ENCODE results near the gene SREBF2. TPM values are rescaled to one million over a fixed set of nuclear protein-coding genes. Genes with fewer than 3 reads are reported as not detected.
A peak's percentile ranks its signal among the peaks of the same experiment; 100 is the strongest.

SREBF2 gene
- total and polyA plus RNA-seq, 9 of the 15 experiments (the other 6 are each of a cell fraction or from before 2014, with no cell fraction given): 1.1 to 84.2 (median 26.9) TPM

- intact Hi-C loops (cut with micrococcal nuclease) (loop anchor here (2.0 kb wide), 1 partner anchor 54 kb away; no protein-coding TSS in a partner anchor), in situ Hi-C loops (cut with MboI) (no loop called here)
- Histone ChIP-seq H3K27ac (ENCODE audit: extremely low read depth, low read depth, low read length) (peak within 1 kb of the TSS; percentile 77), H3K4me2 (ENCODE audit: insufficient read depth, low read length) (peak within 1 kb of the TSS; percentile 91), H3K9ac (ENCODE audit: insufficient read depth in 1 of 2, low read depth in 2 of 2, low read length in 2 of 2) (peak within 1 kb of the TSS; percentile 84 to 99), H4K20me1 (replicated peaks; ENCODE audit: control insufficient read depth, insufficient read depth, low read length) (no peaks in the 10 kb centered on the region), H3K36me3 (ENCODE audit: control insufficient read depth, insufficient read depth, low read length) (no peaks in the 10 kb centered on the region), H2AFZ (ENCODE audit: low read depth, low read length) (peak within 1 kb of the TSS; percentile 94), H3K27me3 (ENCODE audit: control insufficient read depth in 2 of 2, insufficient read depth in 2 of 2, low read length in 2 of 2) (no peaks in the 10 kb centered on the region), H3K4me3 (peak within 1 kb of the TSS; percentile 78), H3K9me3 (replicated peaks; ENCODE audit: control insufficient read depth, insufficient read depth, low read depth, low read length) (no peaks in the 10 kb centered on the region), H3K79me2 (ENCODE audit: control insufficient read depth, insufficient read depth, low read length) (peaks cover 25% of the 10 kb centered on the region), H3K9me1 (ENCODE audit: control insufficient read depth, insufficient read depth, low read length) (no peaks in the 10 kb centered on the region), H3K4me1 (replicated peaks in 1 of 2; ENCODE audit: control insufficient read depth in 2 of 2, insufficient read depth in 2 of 2, low read length in 2 of 2) (peaks cover 13 to 20% of the 10 kb centered on the region in 2 experiments; a peak in 4 of 5 replicates)
- CTCF ChIA-PET (ENCODE audit: low intra/inter-chr PET ratio): no interaction called here
- no TSS peak for BruUV-seq (replicated peaks)
- DNase-seq (ENCODE audit: extremely low read depth in 1 of 4, low spot score in 3 of 4): peak; percentile 87 to 93 (median 92)
- ATAC-seq: peak; percentile 99
- peak; percentile 77 for FAIRE-seq
- WGBS (ENCODE audit: insufficient coverage, low coverage, missing lambda C conversion rate): 2% methylated on average over 38 of the region's 52 CpGs
- POLR2A ChIA-PET: interaction anchor here (0.6 to 2.2 kb wide), 16 partner anchors 8 to 165 kb away, joined by 3 to 10 read pairs (median 4); partner anchors contain the start of gene CENPM
- TF ChIP-seq ATF7 (IDR thresholded peaks at IDR 0.05): 0 out of 2 replicates have a peak, but pooled peaks have one; percentile 33
- no peak for TF ChIP-seq ASH1L (IDR thresholded peaks at IDR 0.05; ENCODE audit: borderline replicate concordance, low read depth, partially characterized antibody)
- peak; percentile 78 for TF ChIP-seq TAF9B (IDR thresholded peaks at IDR 0.05; ENCODE audit: partially characterized antibody)
- peak; percentile 79 for TF ChIP-seq SUPT5H (IDR thresholded peaks at IDR 0.05)
- no peak for TF ChIP-seq TRIM28 (IDR thresholded peaks at IDR 0.05)
- peak; percentile 91 for TF ChIP-seq GABPA (tag; conservative IDR thresholded peaks at IDR 0.05; ENCODE audit: low read depth)
- peak; percentile 35; the same call in 1 of the 2 replicates for TF ChIP-seq JUND (IDR thresholded peaks at IDR 0.05; ENCODE audit: borderline replicate concordance, low read depth, low read length)
- no peak for TF ChIP-seq JUND (tag; IDR thresholded peaks at IDR 0.05; ENCODE audit: borderline replicate concordance, low read depth, low read length)
- no peak for TF ChIP-seq ZNF398 (CRISPR knock-in tag; IDR thresholded peaks at IDR 0.05)
- TF ChIP-seq ZKSCAN1 (IDR thresholded peaks at IDR 0.05; ENCODE audit: low read depth, low read length): no peak
- TF ChIP-seq NFYB (IDR thresholded peaks at IDR 0.05; ENCODE audit: extremely low read depth, insufficient read length): peak; percentile 66
- no peak for TF ChIP-seq KHSRP (IDR thresholded peaks at IDR 0.05)
- no peak for TF ChIP-seq POLR2AphosphoS2 (IDR thresholded peaks at IDR 0.05; ENCODE audit: low read length)
- TF ChIP-seq, protein P1, sequence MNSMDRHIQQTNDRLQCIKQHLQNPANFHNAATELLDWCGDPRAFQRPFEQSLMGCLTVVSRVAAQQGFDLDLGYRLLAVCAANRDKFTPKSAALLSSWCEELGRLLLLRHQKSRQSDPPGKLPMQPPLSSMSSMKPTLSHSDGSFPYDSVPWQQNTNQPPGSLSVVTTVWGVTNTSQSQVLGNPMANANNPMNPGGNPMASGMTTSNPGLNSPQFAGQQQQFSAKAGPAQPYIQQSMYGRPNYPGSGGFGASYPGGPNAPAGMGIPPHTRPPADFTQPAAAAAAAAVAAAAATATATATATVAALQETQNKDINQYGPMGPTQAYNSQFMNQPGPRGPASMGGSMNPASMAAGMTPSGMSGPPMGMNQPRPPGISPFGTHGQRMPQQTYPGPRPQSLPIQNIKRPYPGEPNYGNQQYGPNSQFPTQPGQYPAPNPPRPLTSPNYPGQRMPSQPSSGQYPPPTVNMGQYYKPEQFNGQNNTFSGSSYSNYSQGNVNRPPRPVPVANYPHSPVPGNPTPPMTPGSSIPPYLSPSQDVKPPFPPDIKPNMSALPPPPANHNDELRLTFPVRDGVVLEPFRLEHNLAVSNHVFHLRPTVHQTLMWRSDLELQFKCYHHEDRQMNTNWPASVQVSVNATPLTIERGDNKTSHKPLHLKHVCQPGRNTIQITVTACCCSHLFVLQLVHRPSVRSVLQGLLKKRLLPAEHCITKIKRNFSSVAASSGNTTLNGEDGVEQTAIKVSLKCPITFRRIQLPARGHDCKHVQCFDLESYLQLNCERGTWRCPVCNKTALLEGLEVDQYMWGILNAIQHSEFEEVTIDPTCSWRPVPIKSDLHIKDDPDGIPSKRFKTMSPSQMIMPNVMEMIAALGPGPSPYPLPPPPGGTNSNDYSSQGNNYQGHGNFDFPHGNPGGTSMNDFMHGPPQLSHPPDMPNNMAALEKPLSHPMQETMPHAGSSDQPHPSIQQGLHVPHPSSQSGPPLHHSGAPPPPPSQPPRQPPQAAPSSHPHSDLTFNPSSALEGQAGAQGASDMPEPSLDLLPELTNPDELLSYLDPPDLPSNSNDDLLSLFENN (IDR thresholded peaks at IDR 0.05; ENCODE audit: low read depth in 2 of 2, low read length in 2 of 2): 0 out of 4 replicates have a peak, but pooled peaks of 1 of the 2 experiments have one; percentile 48
- TF ChIP-seq HDAC6 (IDR thresholded peaks at IDR 0.05; ENCODE audit: low read depth, low read length): no peak
These were observed 32.4 kb upstream of the SREBF2 start, which contains the start of gene CCDC134 for GRCh38 chr22:41800348-41801146. CCDC134 (plus strand) TSS chr22:41800679; CDS start chr22:41808891, 8,212 bp downstream.
